Upper lobe of left lung (tissue), 4 donors: ENCODE measurements around the gene MYOZ1.
"Not testable (repeated sequence)": the region's sequence is repeated elsewhere in the genome, so short reads cannot be mapped to it uniquely, and the experiment has no call there.

Experiments
- CTCF ChIP-seq, 6 experiments: fragments of 450-650 bp in 4 of 6; fragments of 200-600 bp in 2 of 6; sonication (generic) in 2 of 6; IDR thresholded peaks; one replicate each; pipeline ENCODE4 v1.5.1; 2016 to 2019; ENCODE audit warnings: antibody characterized with exemption in 6 of 6
- EP300 ChIP-seq, 4 donors: sonication (generic); formaldehyde crosslinking; IDR thresholded peaks; one replicate each; pipeline ENCODE4 v1.5.1; 2017; ENCODE audit warnings: antibody characterized with exemption in 4 of 4, control low read depth in 2 of 4

GRCh38 chr10:73687641-73688040, 46.4 kb upstream of the MYOZ1 start:
- TF ChIP-seq EP300, CTCF (IDR thresholded peaks at IDR 0.05): not testable (repeated sequence)
